ENCODE measurements around the gene TCF7L1. TPM values are rescaled to one million over a fixed set of nuclear protein-coding genes. Genes with fewer than 3 reads are reported as not detected.

The TCF7L1 gene
- polyA plus RNA-seq, 3 donors: 39.7 to 44.7 (median 42.9) TPM

DNA sequence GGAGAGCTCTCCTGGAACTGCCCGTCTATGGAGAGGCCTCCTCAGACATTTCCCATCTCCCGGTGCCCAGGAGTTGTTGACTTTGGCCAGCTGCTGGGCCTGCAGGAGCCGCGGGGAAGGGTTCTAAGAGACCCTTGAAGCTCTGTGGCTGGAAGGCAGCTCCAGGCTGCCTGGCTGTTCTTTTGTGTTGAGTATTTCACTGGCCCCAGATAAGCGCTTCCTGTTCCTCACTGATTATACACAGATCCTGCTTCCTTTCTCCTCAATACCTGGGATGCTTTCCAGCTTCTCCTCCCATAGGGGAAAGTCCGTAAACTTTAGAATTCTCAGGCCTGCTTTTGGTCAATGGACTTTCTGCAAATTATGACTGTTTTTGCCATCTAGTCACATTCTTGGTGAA is 136.8 kb downstream of the TCF7L1 start:
- no peak for DNase-seq (ENCODE audit: low read depth in 3 of 3, low spot score in 2 of 3)

DNA sequence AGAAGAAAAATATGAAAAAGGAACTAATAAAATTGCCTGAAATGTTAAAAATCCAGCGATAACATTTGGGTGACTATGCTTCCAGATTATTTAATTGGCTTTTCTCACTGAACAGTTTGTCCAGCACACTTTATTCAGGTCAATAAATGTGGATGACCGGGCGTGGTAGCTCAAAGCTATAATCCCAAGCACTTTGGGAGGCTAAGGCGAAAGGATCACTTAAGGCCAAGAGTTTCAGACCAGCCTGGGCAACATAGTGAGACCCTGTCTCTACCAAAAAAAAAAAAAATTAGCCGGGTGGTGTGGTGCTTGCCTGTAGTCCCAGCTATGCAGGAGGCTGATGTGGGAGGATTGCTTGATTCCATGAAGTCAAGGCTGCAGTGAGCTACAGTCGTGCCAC is 139.2 kb downstream of the TCF7L1 start:
- no peak for DNase-seq (ENCODE audit: low read depth in 3 of 3, low spot score in 2 of 3)

DNA sequence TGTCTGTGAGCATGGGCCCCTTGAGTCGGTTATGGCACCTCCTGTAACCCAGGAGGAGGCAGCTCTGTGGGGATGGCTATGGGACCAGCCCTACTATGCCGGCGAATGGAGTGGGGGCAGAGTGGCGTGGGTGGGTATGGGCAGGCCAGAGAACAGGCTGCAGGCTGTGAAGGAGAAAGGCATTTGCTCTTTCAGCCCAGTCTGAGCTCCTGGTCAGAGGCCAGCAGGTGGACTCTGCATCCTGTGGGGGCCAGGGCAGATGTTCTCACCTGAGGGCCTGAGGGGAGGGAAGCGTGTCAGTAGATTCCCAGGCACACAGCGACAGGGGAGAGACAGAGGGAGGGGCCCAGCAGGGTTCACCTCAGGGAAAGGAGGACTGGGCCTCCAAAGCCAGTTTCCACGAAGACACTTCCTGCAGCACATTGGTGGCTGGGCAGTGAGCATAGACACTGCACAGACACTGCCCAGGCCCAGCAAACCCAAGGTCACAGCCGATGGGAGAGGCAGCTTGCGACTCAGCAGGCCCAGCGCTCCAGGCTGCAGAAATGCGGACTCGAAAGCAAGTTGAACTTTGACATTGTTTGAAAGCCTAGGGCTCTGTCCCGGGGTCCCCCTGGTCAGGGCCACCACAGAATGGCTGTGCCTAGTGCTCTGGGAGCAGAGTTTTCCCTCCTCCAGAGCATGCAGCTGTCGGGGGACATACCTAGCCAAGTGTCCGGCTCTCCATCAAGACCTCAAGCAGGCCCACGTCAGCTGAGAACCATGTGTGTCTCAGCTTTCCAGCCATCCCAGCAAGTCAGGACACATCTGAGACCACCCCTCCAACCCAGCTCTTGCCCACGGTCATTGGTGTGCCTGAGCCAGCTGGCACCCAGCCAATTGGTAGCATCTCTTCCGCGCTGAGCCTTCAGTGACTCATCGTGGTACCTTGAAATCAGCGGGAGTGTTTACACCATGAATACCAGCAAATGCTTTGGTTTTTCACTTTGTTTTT is 140.8 kb downstream of the TCF7L1 start:
- DNase-seq (ENCODE audit: low read depth in 3 of 3, low spot score in 2 of 3): no peak

DNA sequence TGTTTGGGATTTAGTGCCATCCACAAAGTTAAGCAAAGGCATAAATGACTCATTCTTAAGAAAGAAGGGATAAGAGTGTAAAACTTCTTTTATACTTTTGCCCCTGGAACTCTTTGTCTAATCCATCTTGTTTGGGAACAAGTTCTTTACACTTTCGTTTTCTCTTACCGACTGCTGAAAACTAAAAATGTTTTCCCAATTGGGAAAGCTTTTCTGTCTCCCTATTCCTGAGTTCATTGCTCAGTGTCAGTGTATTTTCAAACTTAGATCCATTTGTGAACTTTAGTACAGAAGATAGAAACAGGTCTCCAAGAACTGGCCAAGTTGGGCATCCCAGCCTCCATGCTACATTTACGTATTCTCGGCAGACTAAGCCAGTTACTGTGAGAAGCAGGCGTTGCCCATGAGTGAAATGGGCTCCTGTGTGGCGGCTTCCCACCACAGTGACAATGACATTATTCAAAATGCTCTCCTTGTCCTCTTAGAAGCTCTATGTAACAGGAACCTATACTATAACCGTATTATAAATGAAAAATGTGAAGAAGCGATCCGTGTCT is 142.9 kb downstream of the TCF7L1 start:
- no peak for DNase-seq (ENCODE audit: low read depth in 3 of 3, low spot score in 2 of 3)

DNA sequence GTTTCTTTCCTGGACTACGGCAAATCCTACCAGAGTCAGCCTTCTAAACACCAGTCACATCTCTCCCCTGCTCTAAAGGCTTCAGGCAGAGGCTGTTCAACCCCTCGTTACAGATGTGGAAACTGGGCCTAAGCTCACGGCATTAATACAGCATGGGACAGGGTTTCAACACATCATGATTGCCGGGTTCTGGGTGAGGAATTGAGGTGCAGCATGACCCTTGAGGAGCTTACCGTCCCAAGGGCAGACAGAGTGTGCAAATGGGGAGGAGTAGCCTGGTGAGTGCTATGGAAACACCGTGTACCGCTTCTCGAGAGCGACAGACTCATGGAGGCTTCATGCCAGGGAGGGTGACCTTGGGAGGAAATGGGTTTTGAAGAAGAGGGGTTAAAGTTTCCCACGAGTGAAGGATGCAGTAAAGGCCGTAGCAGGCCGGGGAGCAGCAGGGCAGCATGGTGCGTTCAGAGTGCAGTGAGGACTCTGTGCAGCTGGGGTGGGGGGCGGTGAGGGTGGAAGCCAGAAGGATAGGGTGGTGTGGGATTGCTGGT is 143.5 kb downstream of the TCF7L1 start:
- no peak for DNase-seq (ENCODE audit: low read depth in 3 of 3, low spot score in 2 of 3)

DNA sequence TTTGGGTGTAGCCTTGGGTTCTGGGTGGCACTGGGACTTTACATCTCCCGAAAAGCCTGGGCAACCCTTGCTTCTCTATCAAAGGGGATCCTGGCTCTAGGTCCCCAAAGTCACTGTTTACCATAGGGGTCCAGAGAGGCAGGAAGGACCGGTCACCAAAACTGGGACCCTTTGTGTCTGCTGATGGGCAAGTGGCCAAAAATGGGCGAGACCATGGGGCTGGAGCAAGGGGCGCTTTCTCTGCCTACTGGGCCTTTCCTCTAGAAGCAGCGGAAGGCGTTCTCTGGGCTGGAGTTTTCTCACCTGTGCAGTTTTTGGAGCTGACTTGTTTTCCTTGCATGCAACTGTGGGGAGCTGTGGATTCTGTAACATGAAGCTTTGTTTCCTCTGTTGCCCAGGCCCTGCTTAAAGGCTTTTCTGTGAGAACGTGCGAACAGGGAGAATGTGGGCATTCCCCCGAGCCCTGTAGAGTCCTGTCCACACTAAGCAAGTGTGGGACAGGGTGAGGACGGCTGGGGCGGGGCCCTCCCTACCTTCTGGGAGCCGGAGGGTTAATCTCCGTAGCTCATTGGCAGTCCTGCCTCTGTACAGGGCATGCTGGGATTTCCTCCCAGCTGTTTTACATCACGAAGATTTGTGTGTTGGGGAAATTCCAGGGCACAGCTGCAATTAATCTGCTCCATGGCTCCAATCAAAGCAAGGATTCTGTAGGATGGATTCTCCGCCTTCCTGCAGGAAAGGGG is 144.4 kb downstream of the TCF7L1 start:
- DNase-seq (ENCODE audit: low read depth in 3 of 3, low spot score in 2 of 3): peak; percentile 90 to 93 (median 91)

DNA sequence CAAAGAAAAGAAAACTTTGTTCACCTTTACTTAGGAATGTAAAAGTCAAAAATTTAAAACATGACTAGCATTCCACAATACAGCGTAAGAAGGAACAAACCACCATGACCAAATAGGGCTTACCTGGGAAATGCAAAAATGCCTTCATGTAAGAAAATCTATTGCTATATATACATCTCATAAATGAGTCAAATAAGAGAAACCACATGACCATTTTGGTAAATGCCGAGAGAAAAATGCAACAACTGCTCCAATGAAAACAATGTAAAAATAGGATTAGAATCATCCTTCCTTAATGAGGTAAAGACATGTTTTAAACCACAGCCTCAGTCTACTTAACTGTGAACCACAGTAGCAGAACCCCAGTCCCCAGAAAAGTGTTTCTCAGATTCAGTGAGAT is 145.2 kb downstream of the TCF7L1 start:
- DNase-seq (ENCODE audit: low read depth in 3 of 3, low spot score in 2 of 3): no peak

DNA sequence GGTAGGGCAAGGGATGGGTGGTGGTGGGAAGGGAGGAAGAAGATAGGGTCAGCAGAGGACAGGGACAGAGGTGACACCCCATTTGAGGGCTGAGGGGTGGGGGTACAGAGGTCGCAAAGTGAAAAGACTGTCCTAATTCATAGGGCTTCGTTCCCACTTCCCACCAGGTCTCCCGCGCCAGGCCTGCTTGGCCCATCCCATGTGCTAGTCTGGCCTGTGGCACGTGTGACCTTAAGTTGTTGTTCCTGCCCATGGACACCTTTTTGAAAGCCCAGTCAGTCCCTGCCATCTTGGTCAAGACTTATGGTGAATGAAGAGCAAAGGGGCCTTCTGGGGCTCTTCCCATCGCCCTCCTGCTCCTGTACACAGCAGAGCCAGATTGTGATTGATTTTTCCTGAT is 148.4 kb downstream of the TCF7L1 start:
- DNase-seq (ENCODE audit: low read depth in 3 of 3, low spot score in 2 of 3): no peak

DNA sequence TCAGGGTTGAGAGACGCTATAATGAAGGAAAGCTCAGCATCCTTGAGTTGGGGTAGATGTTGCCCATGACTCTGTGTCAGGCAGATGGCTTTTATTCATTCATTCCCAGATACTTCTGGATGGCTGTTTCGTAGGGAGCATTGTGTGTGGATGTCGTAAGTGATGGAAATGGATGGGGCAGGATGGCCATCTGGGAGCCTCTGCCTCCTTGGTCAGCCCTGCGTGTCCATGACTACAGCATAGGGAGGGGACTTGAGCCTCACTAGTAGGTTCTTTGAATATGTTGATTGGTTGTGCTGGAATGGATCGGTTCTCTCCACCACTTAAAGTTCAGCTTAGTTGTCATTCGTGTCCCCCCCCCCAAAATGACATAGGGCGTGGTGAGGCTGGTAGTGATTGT is 149.7 kb downstream of the TCF7L1 start:
- no peak for DNase-seq (ENCODE audit: low read depth in 3 of 3, low spot score in 2 of 3)

DNA sequence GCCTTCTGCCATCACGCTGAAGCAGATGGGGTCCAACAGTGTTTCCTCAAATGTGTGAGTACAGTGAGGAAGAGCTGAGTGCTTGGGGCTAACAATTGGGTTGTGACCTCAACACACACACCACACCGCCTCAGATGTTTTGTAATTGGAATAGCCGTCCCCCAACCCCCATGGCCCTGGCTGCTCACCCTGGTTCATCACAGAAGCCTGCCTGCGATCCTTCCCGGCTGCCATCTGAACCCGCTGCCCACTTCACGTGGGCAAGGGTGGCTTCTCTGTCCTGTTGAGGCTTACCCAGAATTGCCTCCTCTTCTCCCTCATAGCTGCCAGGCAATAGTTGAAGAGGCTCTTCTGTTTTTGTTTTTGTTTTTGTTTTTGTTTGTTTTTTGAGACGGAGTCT is 150.4 kb downstream of the TCF7L1 start:
- DNase-seq (ENCODE audit: low read depth in 3 of 3, low spot score in 2 of 3): no peak

DNA sequence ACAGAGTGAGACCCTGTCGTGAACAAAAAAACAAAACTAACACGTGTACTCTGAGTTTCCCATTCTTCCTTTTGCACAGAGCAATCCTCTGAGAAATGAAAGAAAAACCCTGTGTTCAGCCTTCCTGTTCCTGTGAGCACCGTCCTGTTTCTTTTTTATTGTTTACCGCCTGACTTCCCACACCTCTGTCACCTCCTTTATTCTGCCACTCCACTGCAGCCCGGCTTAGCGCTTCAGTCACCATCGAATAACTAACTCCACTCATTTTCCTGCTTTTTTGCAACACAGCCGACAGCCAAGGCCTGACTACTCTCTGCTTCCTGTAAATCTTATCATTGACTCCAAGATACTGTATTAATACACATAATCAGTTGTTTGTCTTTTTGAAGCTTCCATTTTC is 153.7 kb downstream of the TCF7L1 start:
- DNase-seq (ENCODE audit: low read depth in 3 of 3, low spot score in 2 of 3): no peak

DNA sequence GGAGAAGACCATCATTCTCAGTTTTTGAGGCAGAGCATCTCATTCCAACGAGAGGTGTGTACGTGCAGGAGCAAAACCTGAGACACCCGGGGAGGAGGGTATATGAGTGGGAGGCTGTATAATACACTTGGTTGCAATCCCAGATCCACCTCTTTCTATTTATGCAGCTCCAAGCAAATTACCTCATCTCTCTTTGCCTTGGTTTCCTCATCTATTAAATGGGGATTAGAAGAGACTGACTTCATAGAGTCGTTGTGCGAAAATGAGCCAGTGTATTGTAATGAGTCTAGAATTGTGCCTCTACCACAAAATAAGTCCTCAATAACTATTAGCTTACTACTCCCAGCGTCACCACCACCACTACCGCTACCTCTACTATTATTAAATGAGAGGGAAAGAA is 154.5 kb downstream of the TCF7L1 start:
- DNase-seq (ENCODE audit: low read depth in 3 of 3, low spot score in 2 of 3): no peak

DNA sequence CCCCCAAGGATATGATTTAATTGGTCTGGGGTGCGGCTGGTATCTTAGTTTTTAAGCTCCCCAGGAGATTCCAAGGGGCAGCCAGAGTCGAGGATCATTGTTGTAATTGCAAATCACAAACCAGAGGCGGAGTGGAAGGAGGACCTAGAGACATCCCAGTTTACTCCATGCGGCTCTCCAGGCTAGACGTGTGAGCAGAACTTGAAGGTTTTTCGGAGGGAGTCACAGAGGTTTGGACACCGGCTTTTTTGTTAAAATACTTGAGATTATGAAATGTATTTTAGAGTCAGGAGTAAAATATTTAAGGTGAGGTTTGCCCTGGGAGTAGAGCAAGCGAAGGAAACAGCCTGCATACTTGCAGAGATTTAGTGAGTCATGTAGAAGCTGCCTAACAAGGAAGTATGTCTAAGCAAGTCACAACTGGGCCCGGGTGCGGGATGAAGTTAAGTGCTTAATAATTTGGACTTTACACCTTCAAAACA is 155.1 kb downstream of the TCF7L1 start:
- no peak for DNase-seq (ENCODE audit: low read depth in 3 of 3, low spot score in 2 of 3)

DNA sequence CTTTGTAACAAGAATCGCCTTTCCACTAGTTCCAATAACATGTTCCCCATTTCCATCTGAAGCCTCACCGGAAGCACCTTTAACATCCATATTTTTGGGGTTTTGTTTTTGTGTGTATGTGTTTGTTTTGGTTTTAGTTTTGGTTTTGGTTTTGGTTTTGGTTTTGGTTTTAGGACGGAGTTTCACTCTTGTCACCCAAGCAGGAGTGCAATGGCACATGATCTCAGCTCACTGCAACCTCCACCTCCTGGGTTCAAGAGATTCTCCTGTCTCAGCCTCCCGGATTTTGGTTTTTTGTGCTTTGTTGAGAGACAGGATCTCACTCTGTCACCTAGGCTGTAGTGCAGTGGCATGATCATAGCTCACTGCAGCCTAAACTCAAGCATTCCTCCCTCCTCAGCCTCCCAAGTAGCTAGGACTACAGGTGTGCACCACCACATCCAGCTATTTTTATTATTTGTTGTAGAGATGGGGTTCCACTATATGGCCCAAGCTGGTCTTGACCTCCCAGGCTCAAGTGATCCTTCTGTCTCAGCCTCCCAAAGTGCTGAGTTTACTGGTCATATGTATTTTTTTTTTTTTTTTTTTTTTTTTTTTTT is 158.3 kb downstream of the TCF7L1 start:
- DNase-seq (ENCODE audit: low read depth in 3 of 3, low spot score in 2 of 3): no peak

DNA sequence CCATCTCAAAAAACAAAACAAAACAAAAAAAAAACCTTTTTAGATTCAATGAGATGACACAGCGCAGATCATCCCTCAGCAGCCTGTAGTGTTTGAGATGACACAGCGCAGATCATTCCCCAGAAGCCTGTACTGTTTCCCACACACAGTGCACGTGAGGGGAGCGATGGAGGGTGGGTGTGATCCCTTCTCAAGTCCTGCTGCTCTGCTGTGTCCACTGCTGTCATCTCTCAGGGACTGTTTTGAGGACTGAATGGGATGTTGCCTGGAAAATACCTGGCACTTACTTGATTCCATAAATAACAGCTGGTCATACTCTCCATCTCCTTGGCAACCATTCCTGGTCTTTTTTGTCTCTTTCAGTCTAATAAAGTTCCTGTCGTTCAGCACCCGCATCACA is 168.9 kb downstream of the TCF7L1 start:
- DNase-seq (ENCODE audit: low read depth in 3 of 3, low spot score in 2 of 3): no peak

DNA sequence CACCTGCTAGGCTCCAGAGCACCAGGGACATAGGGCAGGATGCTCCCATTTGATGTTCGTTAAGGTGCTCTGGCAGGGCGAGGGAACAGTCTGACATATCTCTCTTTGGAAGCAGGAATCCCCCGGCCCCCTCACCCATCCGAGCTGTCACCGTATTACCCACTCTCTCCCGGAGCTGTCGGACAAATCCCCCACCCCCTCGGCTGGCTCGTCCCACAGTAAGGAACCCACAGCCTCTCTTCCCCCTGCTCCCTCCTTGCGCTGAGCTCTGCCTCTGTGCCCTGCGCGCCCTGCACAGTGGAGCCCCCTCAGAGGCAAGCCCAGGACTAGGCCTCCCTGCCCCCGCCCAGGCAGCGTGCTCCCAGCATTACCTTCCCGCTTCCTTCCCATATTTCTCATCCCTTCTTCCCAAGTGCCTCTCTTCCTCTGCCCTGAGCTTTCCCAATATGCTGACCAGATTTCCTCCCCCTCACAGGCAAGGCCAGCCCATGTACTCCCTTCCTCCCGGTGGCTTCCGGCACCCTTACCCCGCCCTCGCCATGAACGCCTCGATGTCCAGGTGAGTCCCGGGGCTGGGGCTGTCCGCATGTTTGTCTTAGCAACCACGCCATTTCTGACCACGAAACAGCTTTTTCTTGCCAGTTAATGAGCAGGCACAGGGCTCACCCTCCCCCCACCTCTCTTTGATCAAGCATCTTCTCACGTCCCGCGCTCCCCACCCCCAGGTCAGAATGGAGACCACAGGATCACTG is 170.8 kb downstream of the TCF7L1 start:
- DNase-seq (ENCODE audit: low read depth in 3 of 3, low spot score in 2 of 3): no peak

DNA sequence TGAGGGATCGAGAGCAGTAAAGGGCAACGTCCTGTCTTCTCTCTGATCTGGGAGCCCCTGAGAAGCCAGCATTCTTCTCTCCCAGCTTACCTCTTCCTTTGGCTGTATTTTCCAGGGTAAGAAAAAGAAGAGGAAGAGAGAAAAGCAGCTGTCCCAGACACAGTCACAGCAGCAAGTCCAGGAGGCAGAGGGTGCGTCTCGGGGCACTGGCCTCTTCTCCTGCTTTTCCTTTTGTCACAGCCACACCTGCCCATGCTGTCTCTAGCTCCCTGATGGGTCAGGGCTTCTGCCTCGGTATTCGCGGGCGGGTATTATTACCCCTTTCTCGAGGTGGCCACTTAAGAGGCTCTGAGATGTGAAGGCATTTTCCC is 174.3 kb downstream of the TCF7L1 start:
- no peak for DNase-seq (ENCODE audit: low read depth in 3 of 3, low spot score in 2 of 3)

DNA sequence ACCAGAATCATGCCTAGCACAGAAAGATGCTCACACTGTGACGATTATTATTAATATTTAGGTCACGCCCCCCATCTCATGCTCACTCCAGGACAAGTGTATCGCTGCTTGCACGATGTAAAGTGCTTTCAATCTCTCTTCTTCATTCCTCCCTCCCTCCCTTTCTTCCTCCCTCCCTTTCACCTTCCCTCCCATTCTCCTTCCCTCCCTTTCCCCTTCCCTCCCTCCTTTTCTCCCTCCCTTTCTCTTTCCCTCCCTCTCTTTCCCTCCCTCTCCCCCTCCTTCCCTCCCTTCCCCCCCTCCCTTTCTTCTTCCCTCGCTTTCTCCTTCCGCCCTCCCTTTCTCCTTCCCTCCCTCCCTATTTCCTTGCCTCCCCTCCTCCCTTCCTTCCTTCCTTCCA is 175.0 kb downstream of the TCF7L1 start:
- no peak for DNase-seq (ENCODE audit: low read depth in 3 of 3, low spot score in 2 of 3)

DNA sequence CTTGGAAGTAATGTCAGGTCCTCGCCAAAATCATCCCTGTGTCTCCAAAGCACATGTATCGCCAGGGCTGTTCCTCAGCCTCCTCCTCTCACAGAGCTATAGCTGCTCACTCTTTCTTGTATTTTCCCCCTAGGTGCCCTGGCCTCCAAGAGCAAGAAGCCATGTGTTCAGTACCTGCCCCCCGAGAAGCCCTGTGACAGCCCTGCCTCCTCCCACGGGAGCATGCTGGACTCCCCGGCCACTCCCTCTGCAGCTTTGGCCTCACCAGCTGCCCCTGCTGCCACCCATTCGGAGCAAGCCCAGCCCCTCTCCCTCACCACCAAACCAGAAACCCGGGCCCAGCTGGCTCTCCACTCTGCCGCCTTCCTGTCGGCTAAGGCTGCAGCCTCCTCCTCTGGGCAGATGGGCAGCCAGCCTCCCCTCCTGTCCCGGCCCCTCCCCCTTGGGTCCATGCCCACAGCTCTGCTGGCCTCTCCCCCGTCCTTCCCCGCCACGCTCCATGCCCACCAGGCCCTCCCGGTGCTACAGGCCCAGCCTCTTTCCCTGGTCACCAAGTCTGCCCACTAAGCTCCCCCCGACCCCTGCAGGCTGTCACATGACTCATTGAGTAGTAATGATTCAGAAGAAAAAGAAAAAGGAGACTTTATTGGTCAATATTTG is 175.8 kb downstream of the TCF7L1 start:
- DNase-seq (ENCODE audit: low read depth in 3 of 3, low spot score in 2 of 3): peak in 2 of 3 donors; percentile 72 to 79
